Melanocyte of skin (primary cell): ENCODE measurements around the gene COQ8A. TPM values are rescaled to one million over a fixed set of nuclear protein-coding genes. Genes with fewer than 3 reads are reported as not detected.

Experiments used
- small RNA-seq, 2 donors: library from RNA; depleted of rRNA; stranded (forward); fragments of <200 nt; gene quantifications; one replicate each; pipeline ENCODE3, GENCODE V24; 2012
- total RNA-seq, 2 donors: library from RNA; depleted of rRNA; stranded (reverse); fragments of >200 nt; gene quantifications; 2 replicates each; pipeline ENCODE4 v1.2.3, GENCODE V29; 2012

Gene COQ8A
- 1 to 10 TPM; 7.3 to 9.3 TPM for total RNA-seq

DNA sequence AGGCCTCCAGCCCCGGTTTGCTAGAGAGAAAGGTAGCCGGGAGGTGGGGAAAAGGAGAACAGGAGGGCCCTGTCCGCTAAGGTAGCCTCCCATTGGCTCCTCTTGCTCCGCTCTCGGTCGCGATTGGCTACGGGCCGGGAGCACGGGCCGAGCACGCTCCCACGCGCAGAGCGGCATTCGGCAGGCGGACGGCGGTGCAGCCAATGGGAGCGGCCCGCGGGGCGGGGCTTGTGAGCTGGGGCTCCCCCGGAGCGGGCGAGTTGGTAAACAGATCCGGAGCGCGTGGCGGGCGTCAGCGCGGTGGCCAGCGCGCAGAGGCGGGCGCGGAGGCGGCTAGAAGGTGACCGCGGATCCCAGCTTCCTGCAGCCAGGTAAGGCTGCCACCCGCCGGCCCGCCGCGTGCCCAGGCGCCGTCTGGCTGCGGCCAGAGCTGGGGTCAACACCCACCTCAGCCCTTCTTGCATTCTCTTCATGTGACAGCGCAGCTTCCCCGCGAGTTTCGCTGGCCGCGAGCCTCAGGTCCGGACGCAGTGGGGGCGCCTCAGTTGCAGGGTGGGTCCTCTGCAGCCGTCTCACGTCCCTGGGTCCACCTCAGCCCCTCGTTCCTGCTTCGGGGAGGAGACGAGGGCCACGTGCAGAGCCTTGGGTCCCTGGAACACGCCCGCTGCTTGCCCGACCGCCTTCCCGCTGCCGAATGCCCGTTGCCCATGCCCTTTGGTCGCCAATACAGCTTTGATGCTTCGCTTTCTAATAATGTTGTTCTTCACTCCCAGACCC, at the start of gene COQ8A:
TSS of gene COQ8A (plus strand) at position 266 of the 777 bp plus-strand sequence. CDS start 21,092 bp downstream, outside the sequence.

Small RNA genes within 50 kb of the gene (small RNA-seq; reads per million reads assigned to genes)
- 0 reads per million in 2 donors for gene AL353689.1

Other genes with a start within 250 kb of the COQ8A start
- gene ITPKB, start 201.0 kb upstream of the COQ8A start, total RNA-seq = 100 to 1,000 TPM; 103 to 147 TPM
- gene PSEN2, start 69.7 kb upstream of the COQ8A start, total RNA-seq = 100 to 1,000 TPM; 100 to 159 TPM